ENCODE results near the gene SPNS2.

The SPNS2 gene

DNA sequence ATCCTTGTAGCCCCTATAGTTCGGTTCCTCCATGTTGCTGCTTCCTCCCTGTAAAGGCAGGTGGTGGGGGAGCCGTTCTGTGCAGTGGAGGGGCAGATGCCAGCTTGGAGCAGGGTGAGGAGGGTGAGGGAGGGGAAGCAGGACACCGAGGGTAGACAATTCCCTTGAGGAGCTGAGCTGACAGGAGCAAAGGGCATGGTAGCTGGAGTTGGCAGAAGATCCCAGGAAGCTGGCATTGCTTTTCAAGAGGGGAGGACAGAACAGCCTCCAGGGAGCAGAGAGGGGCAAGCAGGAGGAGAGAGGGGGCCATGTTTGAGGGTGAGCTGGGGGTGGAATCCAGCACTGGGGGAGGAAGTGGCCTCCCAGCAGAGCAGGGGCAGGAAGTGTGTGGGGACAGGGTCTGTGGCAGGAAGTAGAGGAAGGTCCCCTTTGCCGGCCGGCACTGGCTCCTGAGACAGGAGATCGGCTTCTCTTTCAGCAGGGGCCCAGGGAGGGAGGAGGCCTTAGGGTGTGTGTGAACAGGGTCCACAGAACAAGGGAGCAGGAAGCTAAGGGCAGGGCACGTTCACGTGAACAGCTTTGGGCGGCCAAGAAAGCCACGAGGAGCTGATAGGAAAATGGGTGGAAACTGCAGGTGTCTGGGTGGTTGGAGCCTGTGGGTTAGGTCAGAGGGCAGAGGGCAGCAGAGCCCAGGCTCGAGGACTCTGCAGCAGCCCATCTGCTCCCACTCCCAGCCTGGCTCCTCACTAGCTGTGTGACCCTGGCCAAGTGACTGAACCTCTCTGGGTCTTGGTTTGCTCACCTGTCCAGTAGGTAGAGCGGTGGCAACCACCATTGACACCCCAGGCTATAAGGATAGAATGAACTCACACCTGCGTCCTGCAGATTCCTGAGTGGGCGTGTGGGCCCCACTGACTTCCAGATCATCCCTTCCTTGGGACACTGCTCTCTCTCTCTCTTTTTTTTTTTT is 17.5 kb upstream of the SPNS2 start:
- TF ChIP-seq, protein P1, sequence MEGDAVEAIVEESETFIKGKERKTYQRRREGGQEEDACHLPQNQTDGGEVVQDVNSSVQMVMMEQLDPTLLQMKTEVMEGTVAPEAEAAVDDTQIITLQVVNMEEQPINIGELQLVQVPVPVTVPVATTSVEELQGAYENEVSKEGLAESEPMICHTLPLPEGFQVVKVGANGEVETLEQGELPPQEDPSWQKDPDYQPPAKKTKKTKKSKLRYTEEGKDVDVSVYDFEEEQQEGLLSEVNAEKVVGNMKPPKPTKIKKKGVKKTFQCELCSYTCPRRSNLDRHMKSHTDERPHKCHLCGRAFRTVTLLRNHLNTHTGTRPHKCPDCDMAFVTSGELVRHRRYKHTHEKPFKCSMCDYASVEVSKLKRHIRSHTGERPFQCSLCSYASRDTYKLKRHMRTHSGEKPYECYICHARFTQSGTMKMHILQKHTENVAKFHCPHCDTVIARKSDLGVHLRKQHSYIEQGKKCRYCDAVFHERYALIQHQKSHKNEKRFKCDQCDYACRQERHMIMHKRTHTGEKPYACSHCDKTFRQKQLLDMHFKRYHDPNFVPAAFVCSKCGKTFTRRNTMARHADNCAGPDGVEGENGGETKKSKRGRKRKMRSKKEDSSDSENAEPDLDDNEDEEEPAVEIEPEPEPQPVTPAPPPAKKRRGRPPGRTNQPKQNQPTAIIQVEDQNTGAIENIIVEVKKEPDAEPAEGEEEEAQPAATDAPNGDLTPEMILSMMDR (IDR thresholded peaks at IDR 0.05; ENCODE audit: insufficient read depth, missing control alignments) = no peak
- DNase-seq (ENCODE audit: insufficient read length, low spot score) (no peak), FAIRE-seq (no peak)

DNA sequence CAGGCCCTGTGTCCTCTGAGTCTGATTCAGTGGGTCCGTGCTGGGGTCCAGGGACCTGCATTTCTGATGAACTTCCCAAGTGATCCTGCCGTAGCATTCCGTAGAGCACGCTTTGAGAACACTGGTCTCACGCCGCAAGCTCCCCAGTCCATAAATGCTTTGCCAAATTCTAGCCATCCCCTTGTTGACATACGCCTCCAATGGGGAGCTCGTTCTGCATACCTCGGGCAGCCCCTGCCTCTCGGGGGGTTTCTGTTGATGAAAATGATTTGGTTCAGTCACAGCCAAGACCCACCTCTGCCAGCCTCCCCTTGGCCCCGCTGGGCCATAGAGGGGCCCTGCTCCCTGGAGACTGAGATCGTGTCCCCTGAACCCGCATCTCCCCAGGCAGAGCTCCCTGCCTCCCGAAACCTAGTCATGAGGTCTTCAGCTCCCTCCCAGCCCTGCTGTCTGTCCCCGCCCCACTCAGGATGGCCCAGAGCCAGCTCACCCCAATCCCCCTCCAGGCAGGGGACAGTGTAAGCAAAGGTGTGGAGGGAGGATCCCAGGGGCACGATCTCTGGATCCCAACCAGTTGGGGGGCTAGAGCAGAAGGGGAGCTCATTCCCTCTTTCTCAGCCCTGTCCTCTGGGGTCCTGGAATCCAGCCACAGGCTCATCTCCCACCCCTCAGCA is 16.2 kb upstream of the SPNS2 start:
- FAIRE-seq = no peak
- TF ChIP-seq, protein P1 (IDR thresholded peaks at IDR 0.05; ENCODE audit: insufficient read depth, missing control alignments) = no peak
- DNase-seq (ENCODE audit: insufficient read length, low spot score) = no peak

DNA sequence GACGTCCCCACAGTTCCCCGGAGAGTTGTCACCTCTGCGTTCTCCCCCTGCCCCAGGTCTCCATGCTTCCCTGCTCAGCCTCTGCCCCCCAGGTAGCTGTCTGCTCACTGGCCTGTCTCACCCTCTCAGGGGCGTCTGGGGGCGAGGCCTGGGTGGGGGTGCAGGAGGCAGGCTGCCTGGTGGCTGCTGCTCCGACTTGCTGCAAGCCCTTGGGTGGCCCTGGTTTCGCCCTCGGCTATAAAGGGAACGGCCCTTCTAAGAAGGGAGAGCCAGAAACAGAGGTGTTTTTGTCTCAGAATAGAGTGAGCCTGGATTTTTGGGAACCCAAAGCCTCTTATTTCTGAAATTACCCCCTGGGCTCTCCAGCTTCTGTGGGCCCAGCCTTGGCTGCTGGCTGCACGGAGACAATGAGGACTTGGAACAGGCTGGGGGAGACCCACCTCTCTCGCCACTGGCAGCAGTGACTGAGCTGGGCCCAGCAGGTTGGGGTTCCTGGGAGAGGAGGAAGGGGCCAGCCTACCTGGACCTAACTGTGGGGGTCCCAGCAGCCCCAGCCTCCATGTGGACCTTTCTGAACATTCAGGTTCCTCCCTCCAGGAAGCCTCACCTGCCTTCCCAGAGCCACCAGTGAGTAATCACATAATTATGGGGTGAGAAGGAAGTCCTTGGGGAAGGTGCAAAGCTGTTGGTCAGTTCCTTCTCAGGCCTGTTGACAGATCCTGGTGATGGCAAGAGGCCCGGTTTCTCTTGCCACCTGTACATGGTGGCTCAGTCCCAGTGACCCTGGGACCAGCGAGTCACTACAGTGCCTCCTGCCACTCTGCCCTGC is 15.5 kb upstream of the SPNS2 start:
- FAIRE-seq = no peak

DNA sequence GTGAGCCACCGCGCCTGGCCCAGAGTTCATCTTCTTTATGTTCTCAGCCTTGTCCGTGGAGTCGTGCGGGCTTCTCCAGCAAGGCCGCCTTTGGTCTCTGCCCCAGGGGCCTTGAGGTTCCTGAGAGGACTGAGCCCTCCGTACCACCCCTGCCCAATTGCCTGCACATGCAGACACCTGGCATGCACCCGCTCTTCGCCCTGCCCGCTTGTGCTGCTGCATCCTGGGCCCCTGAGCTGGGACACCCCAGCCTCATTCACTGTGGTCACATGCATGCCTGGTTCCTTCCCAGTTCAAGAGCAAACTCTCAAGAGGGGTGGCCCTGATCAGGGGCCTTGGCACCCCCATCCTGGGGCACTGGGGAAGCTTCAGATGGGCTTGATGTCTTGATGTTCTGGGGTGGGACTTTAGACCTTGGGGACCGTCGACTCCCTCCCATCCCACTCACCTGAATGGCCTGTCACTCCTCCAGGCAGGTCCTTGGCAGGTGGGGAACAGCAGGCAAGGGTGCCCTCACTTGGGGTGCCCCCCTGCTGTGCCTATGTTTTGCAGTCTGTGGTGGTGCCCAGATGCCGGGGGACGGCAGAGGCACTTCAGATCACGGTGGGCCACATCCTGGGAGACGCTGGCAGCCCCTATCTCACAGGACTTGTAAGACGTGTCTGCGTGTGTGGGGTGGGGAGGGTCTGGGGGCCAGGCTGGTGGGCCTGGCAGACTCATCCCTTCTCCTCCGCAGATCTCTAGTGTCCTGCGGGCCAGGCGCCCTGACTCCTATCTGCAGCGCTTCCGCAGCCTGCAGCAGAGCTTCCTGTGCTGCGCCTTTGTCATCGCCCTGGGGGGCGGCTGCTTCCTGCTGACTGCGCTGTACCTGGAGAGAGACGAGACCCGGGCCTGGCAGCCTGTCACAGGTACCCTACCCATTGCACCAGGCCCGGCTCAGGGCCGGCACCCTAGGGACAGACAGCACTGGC is 12.7 kb upstream of the SPNS2 start:
- FAIRE-seq (no peak), DNase-seq (ENCODE audit: insufficient read length, low spot score) (no peak)
- TF ChIP-seq, protein P1 (IDR thresholded peaks at IDR 0.05; ENCODE audit: insufficient read depth, missing control alignments) = no peak

More for the DNA sequence above, 15.5 kb upstream of the SPNS2 start:
- TF ChIP-seq, protein P1 (IDR thresholded peaks at IDR 0.05; ENCODE audit: insufficient read depth, missing control alignments) = no peak
- no peak for DNase-seq (ENCODE audit: insufficient read length, low spot score)

DNA sequence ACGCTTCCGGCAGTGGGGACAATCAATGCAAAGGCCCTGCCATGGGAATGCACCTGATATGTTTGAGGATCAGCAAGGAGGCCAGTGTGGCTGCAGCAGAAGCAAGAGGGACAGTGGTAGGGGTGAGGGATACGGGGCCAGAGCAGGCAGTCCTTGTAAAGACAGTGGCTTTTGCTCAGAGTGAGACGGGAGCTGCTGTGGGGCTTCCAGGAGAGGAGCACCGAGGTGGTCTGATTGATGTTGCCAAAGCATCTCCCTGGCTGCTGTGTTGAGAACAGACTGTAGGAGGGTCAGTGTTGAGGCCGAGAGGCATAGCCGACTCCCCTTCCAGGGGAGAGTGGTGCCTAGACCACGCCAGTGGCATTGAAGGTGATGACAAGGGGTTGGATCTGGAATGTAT is 11.4 kb upstream of the SPNS2 start:
- DNase-seq (ENCODE audit: insufficient read length, low spot score) = no peak
- TF ChIP-seq, protein P1 (IDR thresholded peaks at IDR 0.05; ENCODE audit: insufficient read depth, missing control alignments) = no peak
- FAIRE-seq = no peak

All from D721Med (cell line).